DMS 273 (cell line): Measurements from ENCODE around the gene CEP41.

Experiments
- DNase-seq: peaks from one replicate; lab custom pipeline; 2025; ENCODE audit not compliant: unreplicated experiment; lab: John Stamatoyannopoulos, UW

The CEP41 gene

DNA sequence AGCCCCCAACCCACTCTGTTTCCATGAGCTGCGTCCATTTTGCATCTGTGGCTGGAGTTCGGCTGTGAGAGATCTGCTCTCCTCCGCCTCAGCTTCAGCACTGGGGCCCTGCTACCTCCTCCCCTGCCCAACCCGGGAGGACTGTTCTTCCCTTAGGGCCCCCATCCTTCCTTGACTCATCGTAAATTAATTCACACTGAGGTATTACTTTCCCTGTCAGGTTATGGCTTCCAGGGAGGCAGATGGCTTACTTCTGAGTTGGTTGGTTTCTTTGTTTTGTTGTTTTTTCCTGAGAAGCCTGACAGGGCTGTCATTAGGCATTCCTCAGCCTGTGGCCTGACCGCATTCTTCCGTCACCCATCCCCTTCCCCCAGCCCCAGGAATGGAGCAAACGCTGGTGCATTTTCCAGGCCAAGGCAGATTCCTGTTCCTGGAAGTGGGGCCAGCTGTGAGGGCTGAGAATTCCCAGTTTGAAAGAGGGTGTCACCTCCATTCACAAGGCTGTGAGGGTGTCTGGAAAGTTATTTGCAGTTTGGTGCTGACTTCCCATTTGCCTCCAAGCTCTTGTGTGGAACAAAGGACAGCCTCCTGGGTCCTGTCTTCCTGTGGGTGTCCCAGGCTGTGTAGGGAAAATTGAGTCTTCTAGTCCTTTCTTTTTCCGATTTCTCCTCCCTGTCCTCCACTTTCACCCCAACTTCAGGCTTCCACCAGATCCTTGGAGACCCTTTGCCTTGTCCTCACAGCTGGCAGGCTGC, 84.5 kb downstream of the CEP41 start:
- peak; percentile 87 for DNase-seq

DNA sequence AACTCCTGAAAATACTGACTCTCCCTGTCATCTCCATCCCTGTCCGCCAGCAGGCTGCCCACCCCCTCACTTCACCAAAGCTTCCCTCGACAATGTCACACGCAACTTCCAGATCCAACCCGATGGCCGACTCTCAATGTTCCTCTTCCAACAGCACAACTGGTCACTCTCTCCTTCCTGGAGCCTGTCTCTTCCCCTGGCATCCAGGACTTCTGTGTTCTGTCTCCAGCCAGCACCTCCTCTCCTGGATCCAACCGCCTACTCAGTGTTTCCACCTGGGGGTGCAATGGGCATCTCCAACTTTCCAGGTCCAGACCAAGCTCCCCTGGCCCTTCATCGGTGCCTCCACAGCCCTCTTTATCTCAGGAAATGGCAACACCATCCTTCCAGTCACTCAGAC, 87.6 kb downstream of the CEP41 start:
- DNase-seq: peak; percentile 34

DNA sequence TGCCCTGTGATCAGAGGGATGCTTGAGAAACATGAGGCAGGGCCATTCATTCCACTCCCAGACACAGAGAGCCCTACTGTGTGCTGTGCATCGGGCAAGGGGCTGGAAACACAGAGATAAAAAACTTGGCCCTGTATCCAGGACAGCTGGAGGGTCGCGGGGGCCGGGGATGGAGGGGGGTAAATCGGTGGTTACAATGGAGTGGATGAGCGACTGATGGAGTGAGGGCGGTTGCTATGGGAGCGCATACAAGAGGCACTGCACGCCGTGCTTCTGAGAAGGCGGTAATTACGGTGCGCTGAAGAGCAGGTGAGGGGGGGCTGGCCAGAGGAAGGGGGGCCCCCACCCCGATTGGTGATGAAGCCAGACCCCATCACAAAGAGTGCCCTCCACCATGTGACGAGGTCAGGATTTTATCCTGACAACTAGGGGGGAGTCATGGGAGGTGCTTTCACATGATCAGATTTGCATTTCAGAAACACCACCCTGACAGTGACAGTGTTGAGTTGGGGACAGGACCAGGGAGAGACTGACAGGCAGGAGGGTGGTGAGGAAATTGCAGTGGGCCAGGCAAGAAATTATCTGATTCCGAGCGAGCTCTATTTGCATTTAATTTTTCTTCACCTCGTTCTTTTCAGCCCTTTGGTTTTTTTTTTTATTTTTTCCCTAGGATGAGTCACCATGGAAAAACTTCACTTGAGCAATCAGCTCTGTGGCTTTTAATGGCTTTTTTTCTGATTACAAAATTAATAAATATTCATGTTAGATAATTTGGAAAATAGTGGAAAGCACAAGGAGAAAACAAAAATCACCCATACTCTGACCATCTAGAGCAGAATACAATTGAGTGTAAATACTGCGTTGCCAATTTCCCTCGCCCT, 88.4 kb downstream of the CEP41 start:
- peak; percentile 32 for DNase-seq

DNA sequence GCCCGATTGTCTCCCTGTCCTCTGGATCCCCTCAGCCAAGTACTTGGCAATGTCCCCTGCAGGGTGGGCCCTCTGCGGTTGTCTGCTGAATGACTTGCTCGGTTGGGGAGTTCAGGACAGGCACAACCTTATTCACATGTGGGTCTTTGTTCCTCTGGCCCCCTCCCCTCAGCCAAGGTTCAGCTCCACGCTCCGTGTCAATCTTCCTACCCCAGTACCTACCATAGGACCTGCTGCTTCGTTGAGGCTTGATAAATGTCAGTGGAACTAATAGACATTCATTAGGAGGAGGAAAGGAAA, 89.1 kb downstream of the CEP41 start:
- DNase-seq: no peak

DNA sequence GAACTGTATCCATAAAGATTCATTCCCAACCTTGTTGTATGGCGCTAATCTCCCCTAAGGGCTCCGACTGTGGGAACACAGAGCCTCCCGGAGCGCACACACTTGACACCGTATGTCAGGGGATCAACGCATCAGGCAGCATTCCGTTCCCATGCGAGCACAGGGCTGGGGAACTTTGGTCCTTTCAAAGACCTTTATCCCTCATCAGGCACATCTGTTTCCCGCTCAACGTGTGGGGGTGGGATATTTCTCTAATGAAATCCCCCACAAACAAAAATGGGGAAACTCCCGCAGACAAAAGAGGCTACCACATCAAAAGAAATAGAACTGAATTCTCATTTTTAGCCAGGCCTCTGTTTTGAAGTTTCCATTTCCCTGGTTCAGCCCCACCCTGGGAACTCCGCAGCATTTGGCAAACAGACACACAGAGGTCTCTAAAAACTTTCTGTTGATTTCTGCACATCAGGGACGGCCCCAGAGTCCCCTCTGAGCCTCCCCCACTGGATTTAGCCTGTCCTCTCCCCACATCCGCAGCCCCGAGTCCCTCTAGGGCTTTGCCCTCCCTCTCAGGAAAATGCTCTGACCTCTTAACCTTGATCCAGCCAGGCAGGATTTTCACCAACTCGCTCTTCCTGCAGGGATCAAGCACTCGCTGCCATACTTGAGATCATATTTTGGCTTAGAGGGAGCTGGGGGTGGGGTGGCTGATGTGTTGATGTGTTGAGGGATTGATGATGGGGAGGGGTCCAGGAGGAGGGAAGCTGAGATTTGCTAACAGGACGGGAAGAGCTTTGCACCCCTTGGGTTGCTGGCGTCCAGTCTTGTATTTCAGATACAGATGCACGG, 89.6 kb downstream of the CEP41 start:
- DNase-seq: no peak

DNA sequence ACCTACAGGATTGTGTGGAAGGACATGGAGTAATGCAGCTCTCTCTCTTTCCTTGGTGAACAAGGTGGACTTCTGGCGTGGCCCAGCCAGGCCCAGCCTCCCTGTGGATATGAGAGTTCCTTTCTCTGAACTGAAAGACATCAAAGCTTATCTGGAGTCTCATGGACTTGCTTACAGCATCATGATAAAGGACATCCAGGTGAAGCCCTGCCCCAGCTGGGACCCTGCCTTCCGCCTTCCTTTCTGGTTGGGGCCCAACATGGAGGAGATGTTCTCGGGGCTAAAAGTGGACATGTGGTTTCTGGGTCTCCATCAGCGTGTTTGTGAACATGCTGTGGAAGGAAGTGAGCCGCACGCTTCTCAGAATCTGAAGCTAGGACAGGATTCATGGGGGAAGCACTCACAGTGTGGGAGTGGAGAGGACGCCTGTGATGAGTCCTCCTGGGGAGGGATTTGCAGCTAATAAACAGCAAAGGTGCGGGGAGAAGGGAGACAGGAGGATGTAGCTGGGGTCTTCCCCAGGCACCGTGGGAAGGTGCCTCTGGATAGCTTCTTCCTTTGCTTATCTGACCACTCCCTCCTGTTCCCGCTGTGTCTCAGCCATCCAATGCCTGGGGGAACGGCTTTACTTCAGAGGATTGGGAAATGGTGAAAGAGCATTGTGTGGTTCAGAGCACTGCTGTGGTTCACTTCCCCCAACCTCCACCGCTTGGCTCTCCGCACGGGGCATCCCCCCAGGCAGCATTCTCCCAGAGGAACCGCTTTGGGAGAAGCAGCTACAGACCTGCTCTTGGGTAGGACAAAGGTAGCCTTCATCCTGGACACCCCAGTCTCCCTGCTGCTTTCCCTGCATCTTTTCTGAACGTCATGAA, 90.7 kb downstream of the CEP41 start:
- DNase-seq: no peak

DNA sequence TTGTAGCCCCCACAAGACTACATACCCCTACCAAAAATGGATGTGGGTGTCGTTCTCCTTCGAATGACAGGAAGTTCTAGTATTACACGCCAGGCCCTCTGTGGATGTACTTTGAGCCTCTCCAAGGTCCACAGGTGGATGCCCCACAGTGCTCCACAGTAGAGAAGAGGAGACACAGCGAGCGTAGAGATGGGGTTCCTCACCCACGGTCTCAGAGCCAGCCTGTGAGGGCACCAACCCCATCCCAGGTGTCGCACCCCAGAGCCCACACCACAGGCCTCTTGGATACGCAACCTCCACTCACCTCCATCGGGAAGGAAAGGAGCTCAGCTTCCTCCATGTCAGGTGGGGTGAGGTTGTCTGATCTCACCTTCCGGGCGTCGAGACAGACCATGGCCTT, 93.9 kb downstream of the CEP41 start:
- no peak for DNase-seq

DNA sequence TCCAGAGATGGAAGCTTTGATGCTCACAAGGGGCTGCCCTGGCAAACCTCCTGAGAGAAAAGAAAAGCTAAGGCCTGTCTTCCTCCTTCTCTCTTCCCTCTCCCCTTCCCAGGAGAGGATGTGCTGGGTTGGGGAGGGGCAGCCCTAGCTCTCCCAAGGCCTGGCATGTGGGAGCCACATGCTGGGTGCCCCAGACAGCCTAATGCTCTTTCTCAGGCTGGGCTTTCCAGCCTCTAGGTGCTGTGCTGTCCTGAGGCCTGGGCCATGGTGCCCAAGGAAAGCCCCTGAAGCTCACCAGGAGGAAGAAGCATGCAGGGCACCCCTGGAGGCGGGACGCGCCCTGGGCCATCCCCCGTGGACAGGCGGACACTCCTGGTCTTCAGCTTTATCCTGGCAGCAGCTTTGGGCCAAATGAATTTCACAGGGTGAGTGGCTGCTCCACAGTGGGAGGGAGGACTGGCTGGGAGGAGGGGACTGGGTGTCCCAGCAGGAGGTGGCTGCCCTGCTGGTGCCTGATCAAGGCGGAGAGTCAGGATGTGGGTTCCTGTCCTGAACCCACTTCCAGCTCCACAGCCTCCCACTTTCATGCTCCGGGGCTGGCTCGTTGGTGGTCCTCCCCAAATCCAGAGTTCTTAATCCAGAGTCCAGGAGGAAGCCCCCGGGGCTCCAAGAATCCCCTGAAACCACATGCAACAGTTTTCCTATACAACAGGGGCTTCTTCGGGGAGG, 94.5 kb downstream of the CEP41 start:
- DNase-seq: no peak

DNA sequence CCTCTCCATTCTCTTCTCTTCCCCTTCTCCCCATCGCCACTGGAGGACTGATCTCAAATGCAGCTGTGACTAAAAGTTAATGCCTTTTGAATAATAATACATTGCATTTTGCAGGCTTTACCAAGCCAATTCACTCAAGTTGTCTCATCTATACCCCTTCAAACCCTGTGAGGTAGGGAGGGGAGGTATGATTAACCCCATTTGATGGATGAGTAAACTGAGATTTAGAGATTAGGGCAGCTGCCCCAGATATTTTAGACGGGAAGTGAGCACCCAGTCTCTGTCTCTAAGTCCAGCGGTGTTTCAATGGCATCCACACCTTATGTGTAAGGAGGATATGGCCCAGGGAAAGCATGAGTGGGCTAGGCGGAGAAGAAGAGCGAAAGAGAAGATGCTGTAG, 95.1 kb downstream of the CEP41 start:
- DNase-seq: no peak

DNA sequence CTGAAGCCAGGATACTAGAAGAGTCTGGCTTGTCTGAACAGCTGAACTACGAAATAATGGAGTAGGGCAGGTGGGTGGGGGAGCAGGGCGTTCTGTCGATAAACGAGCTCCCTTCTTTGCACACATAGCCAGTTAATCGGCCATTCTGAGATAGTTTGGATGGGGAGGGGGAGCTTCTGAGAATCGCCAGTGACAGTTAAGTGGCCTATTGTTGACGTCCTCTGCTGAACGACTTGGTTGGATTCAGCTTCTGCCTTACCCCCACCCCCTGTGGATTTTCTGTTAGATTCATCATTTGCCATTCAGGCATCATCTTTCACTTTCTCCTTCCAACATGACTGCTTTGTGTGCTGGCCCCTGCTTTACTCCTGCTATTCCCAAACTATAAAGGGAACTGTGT, 95.7 kb downstream of the CEP41 start:
- no peak for DNase-seq

DNA sequence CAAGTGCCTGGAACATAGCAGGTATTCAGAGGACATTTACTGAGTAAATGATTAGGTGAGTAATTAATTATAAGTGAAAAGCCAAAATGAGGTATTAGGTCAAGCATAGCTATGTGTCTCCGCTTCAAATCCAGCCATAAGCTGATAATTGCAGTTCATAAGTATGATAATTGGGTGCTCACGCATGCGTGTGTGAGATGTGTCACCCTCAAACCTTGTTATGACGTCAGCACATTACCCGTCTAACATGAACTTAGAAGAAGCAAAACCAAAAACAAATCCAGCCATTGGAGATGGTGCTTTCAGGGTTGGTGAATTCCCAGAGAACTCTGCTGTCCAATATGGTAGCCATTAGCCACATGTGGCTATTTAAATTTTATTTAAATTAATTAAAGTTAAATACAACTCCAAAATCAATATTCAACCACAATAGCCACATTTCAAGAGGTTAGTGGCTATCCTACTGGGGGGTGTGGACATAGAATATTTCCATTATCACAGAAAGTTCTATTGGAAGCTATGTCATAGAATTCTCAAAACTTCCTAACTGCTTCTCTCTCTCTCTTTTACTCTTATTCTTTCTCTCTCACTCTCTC, 96.4 kb downstream of the CEP41 start, which contains the start of gene CPA5:
Gene CPA5, plus strand, starts transcription at position 546 of the 596 bp plus-strand sequence. CDS start 1,670 bp downstream, outside the sequence.
- DNase-seq: no peak
